ENCODE measurements around the gene SERPINB6.

DNA sequence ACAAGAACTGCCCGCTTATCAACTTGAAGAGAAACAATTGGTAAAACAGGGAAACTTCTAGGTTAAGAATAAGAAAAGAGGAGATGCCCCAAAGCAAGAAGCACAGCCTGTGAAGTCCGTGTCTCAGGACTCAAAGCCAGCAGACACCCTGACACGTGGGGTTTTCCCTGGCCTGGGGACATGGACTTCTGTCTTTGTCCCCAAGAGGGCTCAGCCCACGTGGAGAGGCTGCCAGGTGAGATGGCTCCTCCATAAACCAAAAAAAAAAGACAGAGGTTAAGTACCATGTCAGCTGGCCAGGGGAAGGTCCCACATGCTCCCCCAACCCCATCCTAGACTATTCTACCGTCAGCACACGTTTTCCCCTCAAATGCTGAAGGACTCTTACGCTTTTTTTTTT lies 9.9 kb downstream of the SERPINB6 start:
- TF ChIP-seq, protein P1, sequence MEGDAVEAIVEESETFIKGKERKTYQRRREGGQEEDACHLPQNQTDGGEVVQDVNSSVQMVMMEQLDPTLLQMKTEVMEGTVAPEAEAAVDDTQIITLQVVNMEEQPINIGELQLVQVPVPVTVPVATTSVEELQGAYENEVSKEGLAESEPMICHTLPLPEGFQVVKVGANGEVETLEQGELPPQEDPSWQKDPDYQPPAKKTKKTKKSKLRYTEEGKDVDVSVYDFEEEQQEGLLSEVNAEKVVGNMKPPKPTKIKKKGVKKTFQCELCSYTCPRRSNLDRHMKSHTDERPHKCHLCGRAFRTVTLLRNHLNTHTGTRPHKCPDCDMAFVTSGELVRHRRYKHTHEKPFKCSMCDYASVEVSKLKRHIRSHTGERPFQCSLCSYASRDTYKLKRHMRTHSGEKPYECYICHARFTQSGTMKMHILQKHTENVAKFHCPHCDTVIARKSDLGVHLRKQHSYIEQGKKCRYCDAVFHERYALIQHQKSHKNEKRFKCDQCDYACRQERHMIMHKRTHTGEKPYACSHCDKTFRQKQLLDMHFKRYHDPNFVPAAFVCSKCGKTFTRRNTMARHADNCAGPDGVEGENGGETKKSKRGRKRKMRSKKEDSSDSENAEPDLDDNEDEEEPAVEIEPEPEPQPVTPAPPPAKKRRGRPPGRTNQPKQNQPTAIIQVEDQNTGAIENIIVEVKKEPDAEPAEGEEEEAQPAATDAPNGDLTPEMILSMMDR (IDR thresholded peaks at IDR 0.05): no peak
- TF ChIP-seq TCF7L2 (IDR thresholded peaks at IDR 0.05; ENCODE audit: low read depth, low read length) (no peak), POLR2AphosphoS5 (IDR thresholded peaks at IDR 0.05; ENCODE audit: low read depth, low read length) (no peak)
- TF ChIP-seq, protein P2, sequence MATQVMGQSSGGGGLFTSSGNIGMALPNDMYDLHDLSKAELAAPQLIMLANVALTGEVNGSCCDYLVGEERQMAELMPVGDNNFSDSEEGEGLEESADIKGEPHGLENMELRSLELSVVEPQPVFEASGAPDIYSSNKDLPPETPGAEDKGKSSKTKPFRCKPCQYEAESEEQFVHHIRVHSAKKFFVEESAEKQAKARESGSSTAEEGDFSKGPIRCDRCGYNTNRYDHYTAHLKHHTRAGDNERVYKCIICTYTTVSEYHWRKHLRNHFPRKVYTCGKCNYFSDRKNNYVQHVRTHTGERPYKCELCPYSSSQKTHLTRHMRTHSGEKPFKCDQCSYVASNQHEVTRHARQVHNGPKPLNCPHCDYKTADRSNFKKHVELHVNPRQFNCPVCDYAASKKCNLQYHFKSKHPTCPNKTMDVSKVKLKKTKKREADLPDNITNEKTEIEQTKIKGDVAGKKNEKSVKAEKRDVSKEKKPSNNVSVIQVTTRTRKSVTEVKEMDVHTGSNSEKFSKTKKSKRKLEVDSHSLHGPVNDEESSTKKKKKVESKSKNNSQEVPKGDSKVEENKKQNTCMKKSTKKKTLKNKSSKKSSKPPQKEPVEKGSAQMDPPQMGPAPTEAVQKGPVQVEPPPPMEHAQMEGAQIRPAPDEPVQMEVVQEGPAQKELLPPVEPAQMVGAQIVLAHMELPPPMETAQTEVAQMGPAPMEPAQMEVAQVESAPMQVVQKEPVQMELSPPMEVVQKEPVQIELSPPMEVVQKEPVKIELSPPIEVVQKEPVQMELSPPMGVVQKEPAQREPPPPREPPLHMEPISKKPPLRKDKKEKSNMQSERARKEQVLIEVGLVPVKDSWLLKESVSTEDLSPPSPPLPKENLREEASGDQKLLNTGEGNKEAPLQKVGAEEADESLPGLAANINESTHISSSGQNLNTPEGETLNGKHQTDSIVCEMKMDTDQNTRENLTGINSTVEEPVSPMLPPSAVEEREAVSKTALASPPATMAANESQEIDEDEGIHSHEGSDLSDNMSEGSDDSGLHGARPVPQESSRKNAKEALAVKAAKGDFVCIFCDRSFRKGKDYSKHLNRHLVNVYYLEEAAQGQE (IDR thresholded peaks at IDR 0.05; ENCODE audit: insufficient read depth in 1 of 2, low read depth in 2 of 2, low read length in 1 of 2): no peak
